HG03175 (cell line): ENCODE measurements around the gene TBC1D10B.

ENCODE experiments used
- ATAC-seq: cut with Tn5 transposase; IDR thresholded peaks from one replicate; pipeline ENCODE4 v1.9.1; 2021; ENCODE audit warnings: mild to moderate bottlenecking, moderate library complexity; ENCODE audit not compliant: unreplicated experiment

The TBC1D10B gene, protein sequence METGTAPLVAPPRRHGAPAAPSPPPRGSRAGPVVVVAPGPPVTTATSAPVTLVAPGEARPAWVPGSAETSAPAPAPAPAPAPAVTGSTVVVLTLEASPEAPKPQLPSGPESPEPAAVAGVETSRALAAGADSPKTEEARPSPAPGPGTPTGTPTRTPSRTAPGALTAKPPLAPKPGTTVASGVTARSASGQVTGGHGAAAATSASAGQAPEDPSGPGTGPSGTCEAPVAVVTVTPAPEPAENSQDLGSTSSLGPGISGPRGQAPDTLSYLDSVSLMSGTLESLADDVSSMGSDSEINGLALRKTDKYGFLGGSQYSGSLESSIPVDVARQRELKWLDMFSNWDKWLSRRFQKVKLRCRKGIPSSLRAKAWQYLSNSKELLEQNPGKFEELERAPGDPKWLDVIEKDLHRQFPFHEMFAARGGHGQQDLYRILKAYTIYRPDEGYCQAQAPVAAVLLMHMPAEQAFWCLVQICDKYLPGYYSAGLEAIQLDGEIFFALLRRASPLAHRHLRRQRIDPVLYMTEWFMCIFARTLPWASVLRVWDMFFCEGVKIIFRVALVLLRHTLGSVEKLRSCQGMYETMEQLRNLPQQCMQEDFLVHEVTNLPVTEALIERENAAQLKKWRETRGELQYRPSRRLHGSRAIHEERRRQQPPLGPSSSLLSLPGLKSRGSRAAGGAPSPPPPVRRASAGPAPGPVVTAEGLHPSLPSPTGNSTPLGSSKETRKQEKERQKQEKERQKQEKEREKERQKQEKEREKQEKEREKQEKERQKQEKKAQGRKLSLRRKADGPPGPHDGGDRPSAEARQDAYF

DNA sequence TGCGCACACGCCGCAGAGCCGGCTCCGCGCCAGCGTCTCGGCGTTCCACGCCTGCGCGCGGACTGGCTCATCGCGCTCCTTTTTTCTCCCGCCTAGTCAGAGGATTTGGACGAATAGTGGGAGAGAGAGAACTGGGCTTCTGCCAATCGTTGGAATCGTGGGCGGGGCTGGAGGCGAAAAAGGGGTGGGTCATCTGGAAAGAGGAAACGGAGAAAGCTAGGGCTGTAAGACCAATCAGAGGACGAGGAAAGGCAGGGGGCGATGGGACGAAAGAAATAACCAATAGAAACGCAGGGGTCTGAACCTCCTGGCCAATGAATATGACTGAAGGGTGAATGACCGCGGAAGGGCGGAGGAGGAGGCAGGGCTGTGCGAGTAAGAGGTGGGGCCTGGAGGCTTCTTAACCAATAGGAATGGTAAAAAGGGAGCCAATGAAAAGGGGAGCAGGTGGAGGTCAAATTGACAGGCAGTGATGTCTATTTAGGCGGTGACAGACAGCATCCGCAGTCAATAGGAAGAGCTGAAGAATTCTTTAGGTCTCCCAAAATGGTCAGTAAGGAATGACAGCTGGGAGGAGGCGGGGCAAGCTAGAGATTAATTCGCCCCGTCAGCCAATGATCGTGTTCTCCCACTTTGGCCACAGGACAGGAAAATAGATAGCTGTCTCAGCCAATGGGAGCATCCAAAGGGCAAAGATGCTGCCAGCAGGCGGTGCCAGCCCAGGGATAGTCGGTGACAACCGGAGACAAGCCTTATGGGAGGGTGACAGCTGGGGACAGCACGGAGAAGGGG lies at the start of gene TBC1D10B:
Gene TBC1D10B, minus strand, starts transcription at position 39 of the 792 bp plus-strand sequence. CDS start 311 bp downstream, outside the sequence.
- peak; percentile 80 for ATAC-seq

DNA sequence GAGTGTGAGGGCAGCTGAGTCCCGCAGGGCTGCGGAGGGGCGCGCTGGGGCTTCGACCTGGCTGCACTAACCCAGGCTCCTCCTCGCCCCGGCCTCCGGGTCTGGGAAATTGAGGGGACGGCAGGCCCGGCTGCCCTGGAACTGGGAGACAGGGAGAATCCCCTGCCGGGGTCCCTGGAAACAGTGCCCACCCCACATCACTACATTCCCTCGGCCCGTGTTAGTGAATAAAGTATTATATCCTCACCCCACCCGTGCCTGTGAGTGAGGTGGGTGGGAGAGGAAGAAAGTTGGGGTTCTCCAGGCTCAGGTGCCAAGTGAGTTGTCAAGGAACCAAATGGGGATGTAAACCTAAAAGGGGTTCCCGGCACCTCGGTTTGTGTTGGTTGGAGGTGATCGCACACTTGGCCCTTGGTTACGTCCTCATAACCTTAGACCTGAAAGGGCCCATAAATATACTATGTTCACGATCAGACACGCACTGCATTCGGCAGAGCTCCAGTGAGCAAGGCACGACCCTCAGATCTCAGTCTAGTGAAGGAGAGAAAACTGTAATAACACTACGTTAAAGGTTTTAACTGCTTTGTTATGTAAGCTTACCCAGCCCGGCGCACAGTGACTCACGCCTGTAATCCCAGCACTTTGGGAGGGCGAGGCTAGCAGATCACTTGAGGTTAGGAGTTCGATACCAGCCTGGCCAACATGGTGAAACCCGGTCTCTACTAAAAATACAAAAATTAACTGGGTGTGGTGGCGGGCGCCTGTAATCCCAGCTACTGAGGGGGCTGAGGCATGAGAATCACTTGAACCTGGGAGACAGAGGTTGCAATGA lies 48.3 kb upstream of the TBC1D10B start:
- ATAC-seq: no peak

DNA sequence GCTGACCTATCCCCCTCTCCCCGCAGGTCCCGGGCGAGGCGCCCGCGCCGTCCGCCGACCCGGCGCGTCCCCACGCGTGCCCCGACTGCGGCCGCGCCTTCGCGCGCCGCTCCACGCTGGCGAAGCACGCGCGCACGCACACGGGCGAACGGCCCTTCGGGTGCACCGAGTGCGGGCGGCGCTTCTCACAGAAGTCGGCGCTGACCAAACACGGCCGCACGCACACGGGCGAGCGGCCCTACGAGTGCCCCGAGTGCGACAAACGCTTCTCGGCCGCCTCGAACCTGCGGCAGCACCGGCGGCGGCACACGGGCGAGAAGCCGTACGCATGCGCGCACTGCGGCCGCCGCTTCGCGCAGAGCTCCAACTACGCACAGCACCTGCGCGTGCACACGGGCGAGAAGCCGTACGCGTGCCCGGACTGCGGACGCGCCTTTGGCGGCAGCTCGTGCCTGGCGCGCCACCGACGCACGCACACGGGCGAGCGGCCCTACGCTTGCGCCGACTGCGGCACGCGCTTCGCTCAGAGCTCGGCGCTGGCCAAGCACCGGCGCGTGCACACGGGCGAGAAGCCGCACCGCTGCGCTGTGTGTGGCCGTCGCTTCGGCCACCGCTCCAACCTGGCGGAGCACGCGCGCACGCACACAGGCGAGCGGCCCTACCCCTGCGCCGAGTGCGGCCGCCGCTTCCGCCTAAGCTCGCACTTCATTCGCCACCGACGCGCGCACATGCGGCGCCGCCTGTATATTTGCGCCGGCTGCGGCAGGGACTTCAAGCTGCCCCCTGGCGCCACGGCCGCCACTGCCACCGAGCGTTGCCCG lies 47.4 kb upstream of the TBC1D10B start:
- ATAC-seq: peak; percentile 76

DNA sequence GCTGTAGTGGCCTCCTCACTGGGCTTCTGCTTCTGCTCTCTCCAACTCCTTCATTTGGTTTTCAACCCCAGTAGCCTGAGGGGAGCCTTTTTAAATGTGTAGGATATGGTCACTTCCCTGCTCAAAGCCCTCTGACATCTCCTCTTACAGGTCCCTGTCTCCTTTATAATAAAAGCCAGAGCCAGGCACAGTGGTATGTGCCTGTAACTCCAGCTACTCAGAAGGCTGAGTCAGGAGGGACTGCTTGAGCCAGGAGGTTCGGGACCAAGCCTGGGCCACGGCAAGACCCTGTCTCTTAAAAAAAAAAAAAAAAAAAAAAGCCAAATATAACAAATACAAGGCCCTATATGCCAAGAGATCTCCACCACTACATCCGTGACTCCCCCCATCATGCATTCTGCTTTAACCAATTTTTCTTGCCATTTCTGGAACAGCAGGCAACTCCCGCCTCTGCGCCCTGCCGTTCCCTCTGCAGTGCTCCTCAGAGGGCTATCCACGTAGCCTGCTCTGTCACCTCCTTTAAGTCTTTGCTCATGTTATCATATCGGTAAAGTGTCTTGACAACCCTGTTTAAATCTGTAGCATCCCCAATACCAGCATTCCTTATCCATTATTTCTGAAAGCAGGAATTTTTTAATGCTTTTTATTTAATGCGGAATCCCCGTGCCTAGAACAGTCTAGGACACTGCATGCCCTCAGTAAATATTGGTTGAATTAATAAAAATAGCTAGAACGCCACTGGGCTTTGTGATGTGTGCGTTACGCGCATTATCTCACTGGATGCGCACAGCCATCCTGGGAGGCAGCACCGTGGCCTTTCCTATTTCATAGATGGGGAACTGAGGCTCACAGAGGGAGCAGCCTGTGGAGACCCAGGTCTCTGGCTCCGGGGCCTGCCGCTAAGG lies 46.6 kb upstream of the TBC1D10B start:
- ATAC-seq: no peak

DNA sequence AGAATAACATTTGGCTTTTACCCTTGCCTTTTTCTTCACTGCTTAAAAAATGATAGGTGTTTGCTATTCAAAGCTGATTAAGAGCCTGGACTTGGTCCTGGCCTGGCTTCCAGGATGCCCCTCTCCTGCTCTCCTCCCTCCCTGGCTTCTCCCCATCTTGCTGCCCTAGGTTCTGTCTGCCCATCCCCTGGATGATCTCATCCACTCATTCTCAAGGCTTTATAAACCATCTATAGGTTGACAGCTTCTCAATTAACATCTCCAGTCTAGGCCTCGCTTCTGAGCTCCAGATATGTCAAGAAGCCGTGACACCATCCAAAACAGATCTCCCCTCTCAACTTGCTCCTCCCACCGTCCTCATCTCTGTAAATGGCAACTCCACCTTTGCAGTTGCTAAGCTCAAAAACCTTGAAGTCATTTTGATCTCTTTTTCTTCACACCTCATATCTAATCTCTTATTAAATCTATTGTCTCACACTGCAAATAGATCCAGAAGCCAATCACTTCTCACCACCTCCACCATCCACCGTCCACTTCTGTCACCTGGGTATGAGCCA lies 45.8 kb upstream of the TBC1D10B start:
- no peak for ATAC-seq

DNA sequence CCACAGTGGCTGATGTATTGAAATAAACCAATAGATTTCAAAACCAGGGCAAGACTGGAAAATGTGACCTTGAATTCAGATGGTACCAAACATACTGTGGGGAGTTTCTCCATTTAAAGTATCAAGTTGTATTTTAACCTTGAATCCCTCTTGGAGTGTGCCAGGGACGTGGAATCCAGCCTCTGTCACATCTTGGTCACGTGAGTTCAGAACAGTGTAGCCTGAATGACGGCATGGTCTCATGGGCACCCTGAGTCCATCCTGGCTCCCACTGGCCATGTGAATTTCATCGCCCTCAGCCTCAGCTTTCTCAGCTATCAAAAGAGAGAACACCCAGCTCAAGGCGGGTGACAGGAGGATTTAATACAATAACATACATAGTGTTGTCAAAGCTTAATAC lies 43.9 kb upstream of the TBC1D10B start:
- ATAC-seq: no peak

DNA sequence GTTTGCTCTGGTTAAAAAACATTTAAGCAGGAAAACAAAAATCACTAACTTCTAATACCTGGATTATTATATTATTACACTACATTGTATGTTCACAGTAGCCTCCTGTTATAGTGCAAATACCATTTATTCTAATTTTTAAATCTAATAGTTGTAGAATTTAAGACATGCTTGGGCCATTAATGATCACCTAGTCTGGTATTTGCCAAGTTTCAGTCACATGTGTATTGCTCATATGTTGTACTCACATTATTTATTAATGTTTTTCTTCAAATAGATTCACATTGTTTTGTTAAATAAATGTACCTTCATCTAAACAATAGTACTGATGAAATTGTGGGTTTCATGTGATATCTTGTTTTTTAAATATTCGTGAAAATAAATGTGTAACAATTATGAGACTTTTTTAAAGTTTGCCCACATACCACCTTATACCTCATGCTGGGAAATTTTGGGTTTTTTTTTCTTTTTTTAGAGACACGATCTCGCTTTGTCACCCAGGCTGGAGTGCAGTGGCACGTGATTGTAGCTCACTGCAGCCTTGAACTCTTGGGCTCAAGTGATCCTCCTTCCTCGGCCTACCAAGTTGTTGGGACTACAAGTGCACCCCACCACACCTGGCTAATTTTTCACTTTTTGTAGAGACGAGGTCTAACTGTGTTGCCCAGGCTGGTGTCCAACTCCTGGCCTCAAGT lies 43.0 kb upstream of the TBC1D10B start:
- ATAC-seq: no peak

DNA sequence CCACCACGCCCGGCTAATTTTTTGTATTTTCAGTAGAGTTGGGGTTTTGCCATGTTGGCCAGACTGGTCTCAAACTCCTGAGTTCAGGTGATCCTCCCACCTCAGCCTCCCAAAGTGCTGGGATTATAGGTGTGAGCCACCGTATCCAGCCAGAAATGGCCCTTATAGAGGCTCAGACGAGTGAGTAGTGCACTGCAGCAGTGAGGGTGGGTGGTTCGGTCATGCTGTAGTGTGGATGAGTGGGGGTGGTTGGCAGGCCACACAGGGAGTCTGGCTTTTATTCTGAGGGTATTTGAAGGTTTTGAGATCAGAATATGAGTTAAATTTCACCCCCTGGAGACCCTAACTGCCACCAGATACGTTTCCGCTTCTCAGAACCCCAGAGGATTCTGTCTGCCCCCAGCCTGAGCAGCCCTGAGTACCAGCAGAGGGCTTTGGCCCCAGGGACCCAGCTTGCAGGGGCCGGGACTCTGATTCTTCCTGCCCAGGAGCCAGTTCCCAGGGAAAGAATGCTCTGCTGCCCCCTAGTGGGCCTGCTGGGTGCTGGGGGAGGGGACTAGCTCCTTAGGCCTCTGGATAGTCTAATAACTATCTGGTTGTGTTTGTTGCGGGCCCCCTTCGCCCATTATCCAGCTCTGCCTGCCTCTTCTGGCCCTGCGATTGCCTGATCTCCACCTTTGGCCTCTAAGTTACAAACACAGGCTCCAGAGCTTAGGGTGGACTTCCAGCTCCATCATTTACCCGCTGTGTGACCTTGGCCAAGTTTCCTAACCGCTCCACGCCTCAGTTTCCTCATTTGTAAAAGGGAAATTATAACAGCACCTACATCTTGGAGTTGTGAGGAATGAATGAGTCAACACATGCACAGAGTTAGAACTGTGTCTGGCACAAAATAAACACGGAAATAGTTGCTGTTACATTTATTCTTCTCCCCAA lies 39.1 kb upstream of the TBC1D10B start:
- no peak for ATAC-seq

DNA sequence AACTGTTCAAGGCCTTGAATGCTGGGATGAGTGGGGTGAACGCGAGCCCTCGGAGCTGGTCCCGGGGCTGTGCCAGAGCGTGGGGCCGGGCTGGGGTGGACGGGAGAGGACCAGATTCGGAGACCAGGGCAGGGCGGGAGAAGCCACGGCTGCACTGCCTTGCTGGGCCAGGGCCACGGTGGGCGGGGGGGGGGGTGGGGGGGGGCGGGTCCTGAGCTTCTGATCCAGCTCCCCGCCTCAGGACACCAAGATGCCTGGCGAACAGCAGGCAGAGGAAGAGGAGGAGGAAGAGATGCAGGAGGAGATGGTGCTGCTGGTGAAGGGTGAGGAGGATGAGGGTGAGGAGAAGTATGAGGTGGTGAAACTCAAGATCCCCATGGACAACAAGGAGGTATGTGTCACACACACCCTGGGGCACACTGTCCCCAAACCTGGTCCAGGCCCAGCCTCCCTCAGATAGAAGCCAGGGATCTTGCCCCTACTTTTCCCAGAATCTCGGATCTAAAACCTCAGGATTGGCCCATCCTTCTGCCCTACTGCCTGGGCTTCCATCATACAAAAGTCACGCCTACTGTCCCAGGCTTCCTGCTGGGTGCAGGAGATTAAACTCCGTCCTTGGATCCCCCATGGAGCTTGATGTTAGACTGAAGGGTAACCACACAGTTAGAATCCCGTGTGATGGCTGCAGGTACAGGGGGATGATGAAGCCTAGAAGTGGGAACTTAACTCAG lies 37.7 kb upstream of the TBC1D10B start:
- no peak for ATAC-seq

DNA sequence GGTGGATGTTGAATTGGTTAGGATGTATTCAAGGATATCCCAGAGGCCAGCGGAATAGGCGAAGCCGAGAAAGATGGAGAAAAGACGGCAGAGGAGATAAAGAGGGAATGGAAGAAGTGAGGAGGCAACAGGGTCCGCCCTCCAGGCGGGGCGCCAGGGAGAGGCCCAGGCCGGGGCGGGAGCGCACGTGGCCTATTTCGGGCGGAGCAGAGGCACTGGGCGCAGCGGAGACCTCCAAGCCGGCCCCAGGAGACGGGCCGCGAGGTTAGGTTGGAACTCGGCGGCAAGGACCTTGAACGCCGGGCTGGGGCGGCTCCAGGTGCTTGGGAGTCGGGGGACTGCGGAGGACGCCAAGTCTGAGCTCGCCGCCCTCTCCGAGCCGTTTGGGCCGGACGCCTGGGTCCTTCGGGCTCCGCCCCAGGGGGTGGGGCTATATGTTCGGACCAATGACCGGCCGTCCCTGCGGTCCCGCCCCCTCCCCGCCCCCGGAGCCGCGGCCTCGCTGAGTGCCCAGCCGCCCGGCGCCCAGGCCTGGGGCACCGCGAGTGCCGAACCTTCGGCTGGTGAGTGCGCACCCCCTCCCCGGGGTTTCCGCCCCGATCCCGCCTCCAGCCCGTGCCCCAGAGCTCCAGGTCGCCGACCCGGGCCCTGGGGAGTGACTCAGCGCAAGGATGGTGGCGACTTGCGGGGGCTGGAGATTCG lies 37.0 kb upstream of the TBC1D10B start, which contains the start of gene ZNF771:
Gene ZNF771, plus strand, starts transcription at position 505 of the 702 bp plus-strand sequence. CDS start 448 bp downstream, outside the sequence.
- peak; percentile 70 for ATAC-seq

DNA sequence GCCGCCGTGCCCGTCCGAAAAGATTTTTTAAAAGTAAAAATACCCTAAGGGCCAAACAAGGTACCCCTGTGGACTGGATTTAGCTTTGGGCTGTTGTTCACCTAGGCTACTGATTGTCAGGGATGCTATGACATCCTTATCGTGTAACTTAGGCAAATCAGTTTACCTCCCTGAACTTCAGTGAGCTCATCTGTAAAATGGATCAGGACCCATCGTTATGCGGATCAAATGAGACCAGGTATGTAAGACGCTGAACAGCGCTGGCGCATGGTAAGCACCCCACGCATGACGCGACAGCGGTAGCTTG lies 36.5 kb upstream of the TBC1D10B start:
- ATAC-seq: peak; percentile 9

DNA sequence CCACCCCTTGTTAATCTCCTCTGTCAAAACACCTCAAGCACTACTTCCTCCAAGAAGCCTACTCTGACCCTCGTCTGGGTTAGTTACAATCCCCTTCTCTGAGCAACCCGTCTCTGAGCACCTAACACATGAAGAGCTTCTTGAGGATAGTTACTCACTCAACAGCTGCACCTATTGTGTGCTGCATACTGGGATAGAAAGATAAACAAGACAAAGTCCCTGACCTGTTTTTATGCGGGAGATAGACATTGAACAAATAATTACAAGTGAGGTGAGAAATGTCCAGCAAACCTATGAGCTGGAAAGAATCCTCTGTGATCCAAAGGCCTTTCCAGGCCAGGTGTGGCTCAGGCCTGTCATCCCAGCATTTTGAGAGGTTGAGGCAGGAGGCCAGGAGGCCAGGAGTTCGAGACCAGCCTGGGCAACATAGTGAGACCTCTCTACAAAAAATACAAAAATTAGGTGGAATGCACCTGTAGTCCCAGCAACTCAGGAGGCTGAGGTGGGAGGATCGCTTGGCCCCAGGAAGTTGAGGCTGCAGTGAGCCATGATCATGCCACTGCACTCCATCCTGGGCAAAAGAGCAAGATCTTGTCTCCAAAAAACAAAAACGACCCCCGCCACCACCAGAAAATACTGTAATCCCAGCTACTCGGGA lies 31.6 kb upstream of the TBC1D10B start:
- ATAC-seq: no peak

DNA sequence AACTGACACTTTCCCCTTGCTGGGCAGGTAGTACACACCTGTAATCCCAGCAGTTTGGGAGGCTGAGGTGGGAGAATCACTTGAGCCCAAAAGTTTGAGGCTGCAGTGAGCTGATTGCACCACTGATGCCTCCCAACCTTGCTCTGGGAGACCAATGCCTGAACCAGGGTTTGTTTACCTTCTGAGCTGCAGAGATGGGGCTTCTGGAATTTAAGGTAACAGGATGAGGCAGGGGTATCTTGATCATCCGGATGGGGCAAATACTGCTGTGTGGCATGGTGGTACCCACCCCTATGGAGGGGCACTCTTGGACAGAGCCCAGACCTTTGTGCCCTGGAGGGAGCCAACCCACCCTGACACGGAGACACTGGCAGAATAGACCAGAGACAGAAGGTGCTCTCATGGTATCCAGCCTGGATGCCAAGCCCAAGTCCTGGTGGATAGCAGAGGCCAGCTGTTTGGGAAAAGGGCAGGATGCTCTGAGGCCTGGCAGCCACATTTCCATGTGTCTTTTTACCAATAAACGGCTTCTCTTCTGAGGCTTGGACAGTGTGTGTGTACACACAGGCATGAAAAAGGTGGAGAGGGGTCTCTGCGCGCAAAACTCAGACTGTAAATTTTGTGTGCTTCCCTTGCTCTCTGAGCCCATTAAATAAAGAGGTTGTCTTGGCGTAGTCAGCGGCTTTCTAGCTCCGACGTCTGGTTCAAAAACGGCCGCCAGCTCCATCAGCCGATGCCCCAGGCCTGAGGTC lies 29.3 kb upstream of the TBC1D10B start:
- no peak for ATAC-seq
